Hepatocyte (in vitro differentiated cells): ENCODE data around the gene RASA3. TPM values are rescaled to one million over a fixed set of nuclear protein-coding genes. Genes with fewer than 3 reads are reported as not detected.

Source experiments
- DNase-seq: peaks from one replicate; pipeline ENCODE4 v3.0.0-alpha.2; 2016; ENCODE audit warnings: low spot score
- H2AFZ ChIP-seq: fragments of 200-600 bp; sonication (generic); 2 replicates; pipeline ENCODE4 v1.6.0; 2016; ENCODE audit warnings: antibody characterized with exemption, mild to moderate bottlenecking
- H3K27ac ChIP-seq: fragments of 200-600 bp; sonication (generic); 2 replicates; pipeline ENCODE4 v1.5.1; 2016; ENCODE audit warnings: mild to moderate bottlenecking
- H3K27me3 ChIP-seq: fragments of 200-600 bp; sonication (generic); 2 replicates; pipeline ENCODE4 v1.6.1; 2016
- H3K36me3 ChIP-seq: fragments of 200-600 bp; sonication (generic); replicated peaks from 2 replicates; pipeline ENCODE4 v1.5.1; 2016; ENCODE audit warnings: low read depth; ENCODE audit not compliant: insufficient read depth
- H3K4me1 ChIP-seq: fragments of 200-600 bp; sonication (generic); 2 replicates; pipeline ENCODE4 v1.5.1; 2016; ENCODE audit warnings: mild to moderate bottlenecking, moderate library complexity; ENCODE audit not compliant: insufficient read depth
- H3K4me2 ChIP-seq: fragments of 200-600 bp; sonication (generic); 2 replicates; pipeline ENCODE4 v1.6.0; 2016
- H3K4me3 ChIP-seq: fragments of 200-600 bp; sonication (generic); 2 replicates; pipeline ENCODE4 v1.5.1; 2016; ENCODE audit warnings: mild to moderate bottlenecking
- H3K79me2 ChIP-seq: fragments of 200-600 bp; sonication (generic); 2 replicates; pipeline ENCODE4 v1.6.0; 2017; ENCODE audit warnings: mild to moderate bottlenecking
- H3K9me2 ChIP-seq: fragments of 200-600 bp; sonication (generic); replicated peaks from 2 replicates; pipeline ENCODE4 v1.6.0; 2017; ENCODE audit warnings: mild to moderate bottlenecking; ENCODE audit not compliant: insufficient read depth
- H3K9me3 ChIP-seq: fragments of 200-600 bp; sonication (generic); 2 replicates; pipeline ENCODE4 v1.5.1; 2016; ENCODE audit warnings: low read depth, mild to moderate bottlenecking
- H4K20me1 ChIP-seq: fragments of 200-600 bp; sonication (generic); 2 replicates; pipeline ENCODE4 v1.6.0; 2016; ENCODE audit warnings: mild to moderate bottlenecking; ENCODE audit not compliant: insufficient read depth, poor library complexity, severe bottlenecking
- EZH2 ChIP-seq: fragments of 200-600 bp; sonication (generic); IDR thresholded peaks from 2 replicates; pipeline ENCODE4 v1.6.1; 2016; ENCODE audit warnings: antibody characterized with exemption, mild to moderate bottlenecking, borderline replicate concordance
- EZH2phosphoT487 ChIP-seq: fragments of 200-600 bp; sonication (generic); IDR thresholded peaks from one replicate; pipeline ENCODE4 v1.6.1; 2018; ENCODE audit warnings: antibody characterized with exemption, mild to moderate bottlenecking, low read depth, moderate library complexity; ENCODE audit not compliant: unreplicated experiment, severe bottlenecking
- WGBS: methylation state at CpG from one replicate; pipeline ENCODE4 v1.1.6; 2016; ENCODE audit warnings: low lambda C conversion rate; ENCODE audit errors: missing lambda C conversion rate; 5-methylcytosine and 5-hydroxymethylcytosine counted together
- polyA plus RNA-seq: library from polyadenylated mRNA; unstranded; fragments of >200 nt; fragmentation: Nextera tagmentation; extraction: Ambion mirVana; gene quantifications from 2 replicates; pipeline ENCODE4 v1.2.1, GENCODE V29; 2016
- total RNA-seq: library from RNA; depleted of rRNA; stranded (reverse); fragments of >200 nt; gene quantifications from 2 replicates; pipeline ENCODE4 v1.2.3, GENCODE V29; 2014
- TF ChIP-seq, protein P1 (sequence below): fragments of 200-600 bp; sonication (generic); IDR thresholded peaks from 2 replicates; pipeline ENCODE4 v1.5.1; 2016; ENCODE audit warnings: antibody characterized with exemption, mild to moderate bottlenecking; ENCODE audit not compliant: poor library complexity

RASA3 gene
- total and polyA plus RNA-seq, 2 experiments from 2014 or later, result 5.6 to 6.1 TPM

DNA sequence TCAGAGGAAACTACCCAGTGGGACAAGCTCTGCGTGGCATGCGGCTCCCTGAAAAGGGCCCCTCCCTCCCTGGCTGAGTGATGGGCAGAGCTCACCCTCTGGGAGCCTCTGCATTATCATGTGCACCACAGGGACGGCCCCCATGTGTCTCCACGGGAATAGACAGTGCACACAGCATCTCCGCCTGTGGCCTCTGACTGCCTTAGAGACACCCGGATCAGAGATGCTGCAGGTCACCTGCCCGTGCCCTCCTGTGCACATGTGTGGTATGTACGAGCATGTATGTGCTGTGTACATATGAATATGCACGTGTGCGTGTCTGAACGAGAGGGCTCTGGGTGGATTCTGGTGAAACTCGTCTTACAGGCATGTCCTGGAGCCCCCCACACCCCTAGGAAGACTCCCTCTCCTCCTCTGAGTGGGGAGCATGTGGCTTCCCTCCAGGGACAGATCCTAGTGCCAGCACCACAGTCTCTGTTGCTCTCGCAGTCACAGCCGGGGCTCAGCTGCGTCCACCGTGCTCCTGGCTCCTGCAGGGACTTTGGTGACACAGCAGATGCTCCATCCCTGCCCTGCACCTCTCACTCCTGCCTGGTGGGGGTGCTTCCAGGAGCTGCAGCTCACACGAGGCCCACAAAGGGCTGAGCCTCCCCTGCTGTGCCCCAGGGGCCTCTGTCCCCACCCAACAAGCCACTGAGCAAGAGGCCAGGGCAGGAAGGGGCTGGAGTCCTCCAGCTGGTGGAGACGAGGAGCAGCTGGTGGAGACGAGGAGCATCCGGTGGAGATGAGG, 178.2 kb downstream of the RASA3 start:
- no peak overlapping the region for H3K27ac ChIP-seq
- no peak overlapping the region for H2AFZ ChIP-seq
- H3K4me2 ChIP-seq, result no peak overlapping the region
- H4K20me1 ChIP-seq, result no peaks in the 10 kb centered on the region
- 84% methylated on average over 20 of the region's 20 CpGs for WGBS
- H3K36me3 ChIP-seq, result no peaks in the 10 kb centered on the region
- no peaks in the 10 kb centered on the region for H3K79me2 ChIP-seq
- no peaks in the 10 kb centered on the region for H3K9me2 ChIP-seq
- DNase-seq, result no peak
- no peaks in the 10 kb centered on the region for H3K27me3 ChIP-seq
- H3K9me3 ChIP-seq, result no peaks in the 10 kb centered on the region
- H3K4me3 ChIP-seq, result no peak overlapping the region
- no peaks in the 10 kb centered on the region for H3K4me1 ChIP-seq
- TF ChIP-seq EZH2 (no peak), EZH2phosphoT487 (no peak)
- TF ChIP-seq, protein P1, sequence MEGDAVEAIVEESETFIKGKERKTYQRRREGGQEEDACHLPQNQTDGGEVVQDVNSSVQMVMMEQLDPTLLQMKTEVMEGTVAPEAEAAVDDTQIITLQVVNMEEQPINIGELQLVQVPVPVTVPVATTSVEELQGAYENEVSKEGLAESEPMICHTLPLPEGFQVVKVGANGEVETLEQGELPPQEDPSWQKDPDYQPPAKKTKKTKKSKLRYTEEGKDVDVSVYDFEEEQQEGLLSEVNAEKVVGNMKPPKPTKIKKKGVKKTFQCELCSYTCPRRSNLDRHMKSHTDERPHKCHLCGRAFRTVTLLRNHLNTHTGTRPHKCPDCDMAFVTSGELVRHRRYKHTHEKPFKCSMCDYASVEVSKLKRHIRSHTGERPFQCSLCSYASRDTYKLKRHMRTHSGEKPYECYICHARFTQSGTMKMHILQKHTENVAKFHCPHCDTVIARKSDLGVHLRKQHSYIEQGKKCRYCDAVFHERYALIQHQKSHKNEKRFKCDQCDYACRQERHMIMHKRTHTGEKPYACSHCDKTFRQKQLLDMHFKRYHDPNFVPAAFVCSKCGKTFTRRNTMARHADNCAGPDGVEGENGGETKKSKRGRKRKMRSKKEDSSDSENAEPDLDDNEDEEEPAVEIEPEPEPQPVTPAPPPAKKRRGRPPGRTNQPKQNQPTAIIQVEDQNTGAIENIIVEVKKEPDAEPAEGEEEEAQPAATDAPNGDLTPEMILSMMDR, result no peak

DNA sequence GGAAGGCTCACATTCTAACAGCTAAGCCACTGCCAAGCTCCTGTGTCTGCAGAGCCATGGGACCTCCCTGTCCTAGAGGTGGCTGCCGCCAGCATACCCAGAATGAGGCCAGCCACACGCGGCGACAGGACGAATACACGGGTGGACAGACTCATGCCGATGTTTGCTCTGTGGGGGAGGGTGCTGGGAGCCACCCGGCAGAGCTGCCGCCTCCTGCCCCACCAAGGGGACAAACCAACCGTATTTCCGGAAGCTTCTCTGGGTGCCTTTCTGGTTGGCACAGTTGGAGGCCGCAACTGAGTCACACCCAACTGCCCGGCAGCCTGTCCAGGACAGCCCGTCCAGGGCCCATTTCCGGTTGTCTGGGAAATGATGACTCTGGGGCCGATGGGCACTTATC, 178.9 kb downstream of the RASA3 start:
- no peaks in the 10 kb centered on the region for H3K79me2 ChIP-seq
- H3K4me1 ChIP-seq, result no peaks in the 10 kb centered on the region
- H2AFZ ChIP-seq, result no peak overlapping the region
- no peak overlapping the region for H3K4me3 ChIP-seq
- H3K27ac ChIP-seq, result no peak overlapping the region
- H3K36me3 ChIP-seq, result no peaks in the 10 kb centered on the region
- no peaks in the 10 kb centered on the region for H3K27me3 ChIP-seq
- H3K4me2 ChIP-seq, result no peak overlapping the region
- H3K9me3 ChIP-seq, result no peaks in the 10 kb centered on the region
- 94% methylated on average over 16 of the region's 16 CpGs for WGBS
- TF ChIP-seq EZH2, result no peak
- no peak for TF ChIP-seq EZH2phosphoT487
- TF ChIP-seq, protein P1, result no peak
- no peaks in the 10 kb centered on the region for H3K9me2 ChIP-seq
- DNase-seq, result no peak
- no peaks in the 10 kb centered on the region for H4K20me1 ChIP-seq

DNA sequence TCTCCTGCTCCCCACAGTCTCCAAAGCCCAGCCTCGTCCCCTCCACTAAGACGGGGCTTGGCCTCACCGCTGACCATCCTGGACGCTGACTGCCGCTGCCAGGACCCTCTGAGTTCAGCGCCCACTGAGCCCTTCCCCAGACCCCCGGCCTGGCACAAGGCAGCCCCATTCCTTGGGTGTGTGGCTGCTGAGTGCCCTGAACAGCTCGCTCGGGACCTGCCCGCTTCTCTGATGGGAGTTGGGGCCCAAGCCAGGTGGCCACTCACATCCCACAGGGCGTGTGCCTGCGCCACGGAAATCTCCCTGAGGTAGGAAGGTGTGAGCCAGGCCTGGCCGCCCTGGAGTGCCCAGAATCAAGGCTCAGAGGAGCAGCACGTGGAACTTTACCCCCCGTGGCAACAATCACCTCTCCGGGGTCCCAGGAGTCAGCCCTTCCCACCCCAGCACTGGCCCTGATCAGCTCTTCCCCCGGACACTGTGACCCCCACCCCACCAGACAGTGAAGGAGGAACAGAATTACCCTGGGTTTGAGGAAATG, 179.4 kb downstream of the RASA3 start:
- H3K9me3 ChIP-seq, result no peaks in the 10 kb centered on the region
- TF ChIP-seq, protein P1, result no peak
- TF ChIP-seq EZH2, result no peak
- no peak for TF ChIP-seq EZH2phosphoT487
- H3K36me3 ChIP-seq, result no peaks in the 10 kb centered on the region
- 92% methylated on average over 16 of the region's 18 CpGs for WGBS
- H3K4me3 ChIP-seq, result no peak overlapping the region
- H3K27ac ChIP-seq, result no peak overlapping the region
- DNase-seq, result no peak
- H3K9me2 ChIP-seq, result no peaks in the 10 kb centered on the region
- no peaks in the 10 kb centered on the region for H3K27me3 ChIP-seq
- H2AFZ ChIP-seq, result no peak overlapping the region
- no peak overlapping the region for H3K4me2 ChIP-seq
- H3K79me2 ChIP-seq, result no peaks in the 10 kb centered on the region
- H4K20me1 ChIP-seq, result no peaks in the 10 kb centered on the region
- no peaks in the 10 kb centered on the region for H3K4me1 ChIP-seq
